Ovary (tissue), 3 donors: ENCODE data around the gene NUDT7.

Source experiments
- CTCF ChIP-seq, 3 donors: fragments of 450-650 bp in 2 of 3; fragments of 200-600 bp in 1 of 3; IDR thresholded peaks; one replicate each; pipeline versions ENCODE4 v1.5.1 to v1.8.0; 2016 to 2022; ENCODE audit warnings: antibody characterized with exemption in 3 of 3, mild to moderate bottlenecking in 1 of 3
- EP300 ChIP-seq: sonication (generic); formaldehyde crosslinking; IDR thresholded peaks from one replicate; pipeline ENCODE4 v1.6.1; 2017; ENCODE audit warnings: antibody characterized with exemption
- POLR2A ChIP-seq: fragments of 450-650 bp; IDR thresholded peaks from one replicate; pipeline ENCODE4 v1.6.1; 2017; ENCODE audit warnings: antibody characterized with exemption, mild to moderate bottlenecking, moderate library complexity
- donor health status: DM: no; HTN: no; CAD: no.

GRCh38 chr16:77722309-77723107 lies at the start of gene NUDT7:
- TF ChIP-seq POLR2A (peak; percentile 60), CTCF (IDR thresholded peaks at IDR 0.05) (peak in 1 of 3 donors; percentile 19), EP300 (no peak)
